Activated CD8-positive, alpha-beta T cell treated with anti-CD3 and anti-CD28 coated beads for 36 hours (primary cell): ENCODE data around the gene RNF39. TPM values are rescaled to one million over a fixed set of nuclear protein-coding genes. Genes with fewer than 3 reads are reported as not detected.

Experiments
- ATAC-seq: fragments of 200-7000 bp; cut with Tn5 transposase; one replicate; pipeline ENCODE4 v1.10.0; 2021; ENCODE audit warnings: mild to moderate bottlenecking, moderate library complexity
- CTCF ChIA-PET: fragments of 350-600 bp; sonication (Branson Sonifier 250); formaldehyde crosslinking; loops from one replicate; lab custom pipeline; 2021; ENCODE audit warnings: antibody characterized with exemption; lab: Charles Lee
- POLR2A ChIA-PET: fragments of 350-600 bp; sonication (Branson Sonifier 250); formaldehyde crosslinking; loops from one replicate; lab custom pipeline; 2021; ENCODE audit warnings: antibody characterized with exemption; lab: Charles Lee
- DNase-seq: peaks from one replicate; pipeline ENCODE4 v3.0.0-alpha.2; 2020
- H3K27ac Mint-ChIP-seq: one replicate; pipeline ENCODE4 v1.8.0; 2021; ENCODE audit warnings: mild to moderate bottlenecking, mixed read lengths
- H3K27me3 Mint-ChIP-seq: one replicate; pipeline ENCODE4 v1.8.0; 2021; ENCODE audit warnings: mixed read lengths
- H3K36me3 Mint-ChIP-seq: one replicate; pipeline ENCODE4 v1.8.0; 2021; ENCODE audit warnings: low read depth, mixed read lengths
- H3K4me1 Mint-ChIP-seq: one replicate; pipeline ENCODE4 v1.8.0; 2021; ENCODE audit warnings: low read depth, mixed read lengths
- H3K4me3 Mint-ChIP-seq: one replicate; pipeline ENCODE4 v1.8.0; 2021; ENCODE audit warnings: mild to moderate bottlenecking, moderate library complexity, mixed read lengths
- H3K9me3 Mint-ChIP-seq: one replicate; pipeline ENCODE4 v1.8.0; 2021; ENCODE audit warnings: mixed read lengths
- intact Hi-C: fragments of 100-400 bp; cut with micrococcal nuclease; formaldehyde crosslinking; loops from one replicate; pipeline ENCODE4 v1.10.0; 2022
- total RNA-seq, 2 experiments: library from RNA; stranded (reverse); gene quantifications; one replicate each; pipeline ENCODE4 v1.2.3, GENCODE V29; 2021
- TF ChIP-seq, protein P1 (sequence below): fragments of 200-600 bp; IDR thresholded peaks from one replicate; pipeline ENCODE4 v1.8.0; 2022; ENCODE audit warnings: antibody characterized with exemption, mild to moderate bottlenecking

RNF39 gene
- total RNA-seq, 2 experiments from 2014 or later = not detected

DNA sequence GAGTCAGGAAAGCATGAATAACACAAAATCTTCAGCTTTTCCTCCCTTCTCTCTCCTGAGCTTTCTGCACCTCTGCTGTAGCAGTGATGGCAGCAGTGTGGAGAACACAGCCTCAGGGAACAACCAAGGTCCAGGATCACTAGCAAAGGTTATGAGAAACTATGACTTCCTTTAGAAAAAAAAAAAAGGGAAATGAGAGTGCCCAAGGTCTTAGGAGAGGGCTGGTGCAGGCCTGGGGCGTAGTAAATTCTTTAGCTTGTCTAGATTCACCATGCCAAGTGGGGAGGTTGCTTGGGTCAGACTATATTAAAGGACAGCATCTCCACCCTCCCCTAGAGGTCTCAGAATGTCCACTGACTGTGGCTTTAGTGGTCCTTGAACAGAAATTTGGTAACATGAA is 54.9 kb downstream of the RNF39 start:
- ATAC-seq = no peak

More for the DNA sequence above, 54.9 kb downstream of the RNF39 start:
- Mint-ChIP-seq H3K9me3 (no peaks in the 10 kb centered on the region), H3K27me3 (no peaks in the 10 kb centered on the region), H3K36me3 (peaks cover 7% of the 10 kb centered on the region), H3K4me3 (no peak overlapping the region), H3K4me1 (no peaks in the 10 kb centered on the region), H3K27ac (no peak overlapping the region)
- intact Hi-C loops = no loop called here
- TF ChIP-seq, protein P1, sequence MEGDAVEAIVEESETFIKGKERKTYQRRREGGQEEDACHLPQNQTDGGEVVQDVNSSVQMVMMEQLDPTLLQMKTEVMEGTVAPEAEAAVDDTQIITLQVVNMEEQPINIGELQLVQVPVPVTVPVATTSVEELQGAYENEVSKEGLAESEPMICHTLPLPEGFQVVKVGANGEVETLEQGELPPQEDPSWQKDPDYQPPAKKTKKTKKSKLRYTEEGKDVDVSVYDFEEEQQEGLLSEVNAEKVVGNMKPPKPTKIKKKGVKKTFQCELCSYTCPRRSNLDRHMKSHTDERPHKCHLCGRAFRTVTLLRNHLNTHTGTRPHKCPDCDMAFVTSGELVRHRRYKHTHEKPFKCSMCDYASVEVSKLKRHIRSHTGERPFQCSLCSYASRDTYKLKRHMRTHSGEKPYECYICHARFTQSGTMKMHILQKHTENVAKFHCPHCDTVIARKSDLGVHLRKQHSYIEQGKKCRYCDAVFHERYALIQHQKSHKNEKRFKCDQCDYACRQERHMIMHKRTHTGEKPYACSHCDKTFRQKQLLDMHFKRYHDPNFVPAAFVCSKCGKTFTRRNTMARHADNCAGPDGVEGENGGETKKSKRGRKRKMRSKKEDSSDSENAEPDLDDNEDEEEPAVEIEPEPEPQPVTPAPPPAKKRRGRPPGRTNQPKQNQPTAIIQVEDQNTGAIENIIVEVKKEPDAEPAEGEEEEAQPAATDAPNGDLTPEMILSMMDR = no peak
- ChIA-PET CTCF (interaction anchor here (1.2 kb wide), 1 partner anchor 172 kb away, joined by 5 read pairs; no protein-coding TSS in a partner anchor), POLR2A (no interaction called here)
- no peak for DNase-seq

Other genes with a start within 250 kb of the RNF39 start
- gene HLA-G, start 247.9 kb downstream of the RNF39 start, total RNA-seq = 1 to 10 TPM; 3.0 to 3.8 TPM
- gene HLA-A, start 133.2 kb downstream of the RNF39 start, total RNA-seq = 1,000 to 10,000 TPM; 1,275 to 1,335 TPM
- gene POLR1H, start 14.5 kb downstream of the RNF39 start, total RNA-seq = 10 to 100 TPM; 53.0 to 58.1 TPM
- 10 to 100 TPM; 33.8 to 34.1 TPM for gene PPP1R11, start 8.6 kb downstream of the RNF39 start, total RNA-seq
- not detected for gene TRIM31, start 37.3 kb upstream of the RNF39 start, total RNA-seq
- gene TRIM40, start 60.4 kb upstream of the RNF39 start, total RNA-seq = not detected
- gene TRIM10, start 85.4 kb upstream of the RNF39 start, total RNA-seq = not detected
- gene TRIM15, start 87.8 kb upstream of the RNF39 start, total RNA-seq = not detected
- gene TRIM26, start 137.6 kb upstream of the RNF39 start, total RNA-seq = 10 to 100 TPM; 43.4 to 45.0 TPM